Brain pericyte (primary cell): ENCODE results near the gene MAP2K7.

Experiments
- DNase-seq: peaks from one replicate; pipeline ENCODE4 v3.0.0-alpha.2; 2012; ENCODE audit warnings: low read depth, low spot score

MAP2K7 gene

DNA sequence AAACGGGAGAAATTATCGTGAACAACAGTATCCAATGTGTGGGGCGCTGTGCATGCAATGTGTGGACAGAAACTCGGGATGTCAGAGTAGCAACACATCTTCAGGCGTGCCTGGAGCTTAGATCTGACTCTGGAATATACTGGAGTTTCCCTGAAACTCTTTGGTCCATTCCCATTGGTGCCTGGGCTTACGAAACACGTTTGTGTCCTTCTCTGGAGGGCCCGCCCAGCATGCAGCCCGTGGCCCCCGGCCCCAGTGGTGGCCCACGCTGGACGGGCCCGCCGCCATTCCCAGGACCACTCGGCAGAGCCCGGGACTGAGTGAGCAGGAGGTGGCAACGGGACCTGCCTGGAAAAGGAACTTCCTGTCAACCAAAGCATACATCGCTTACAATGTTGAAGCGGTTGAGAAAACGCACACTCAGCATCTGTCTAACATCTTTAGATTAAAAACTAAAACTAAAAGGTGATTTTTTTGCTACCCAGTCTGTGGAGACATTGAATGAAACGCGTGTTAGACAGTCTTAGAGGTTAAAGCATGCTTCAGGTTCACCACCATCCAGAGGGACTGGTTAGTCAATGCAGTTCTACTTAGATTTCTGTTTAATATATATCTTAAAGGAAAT, 59.1 kb downstream of the MAP2K7 start:
- no peak for DNase-seq

DNA sequence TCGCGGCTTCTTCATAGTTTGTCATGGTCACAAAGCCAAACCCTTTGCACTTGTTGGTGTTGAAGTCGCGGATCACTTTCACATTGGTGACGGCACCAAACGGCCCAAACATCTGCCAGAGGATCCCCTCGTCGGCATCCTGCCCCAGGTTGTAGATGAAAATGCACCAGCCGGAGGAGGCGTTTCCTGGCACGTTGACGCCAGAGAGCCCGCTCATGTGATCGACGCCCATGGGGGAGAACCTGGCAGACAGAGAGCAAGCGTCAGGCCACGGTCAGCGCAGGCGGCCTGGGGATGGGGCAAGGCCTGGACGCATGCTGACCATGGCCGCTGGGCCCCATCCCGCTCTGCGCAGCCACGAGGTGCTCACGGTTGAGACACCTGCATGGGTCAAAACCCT, 59.9 kb downstream of the MAP2K7 start:
- no peak for DNase-seq
